ENCODE results near the gene SPRYD7. TPM values are rescaled to one million over a fixed set of nuclear protein-coding genes. Genes with fewer than 3 reads are reported as not detected.

Gene SPRYD7
- total and polyA plus RNA-seq, 2 of the 8 experiments (the other 6 are each of a cell fraction or from before 2014, with no cell fraction given): 1.1 to 3.1 TPM

- no peak overlapping the region for H2BK15ac ChIP-seq (ENCODE audit: low read length)
- no peak overlapping the region for H3K14ac ChIP-seq (ENCODE audit: insufficient read length)
- TF ChIP-seq CEBPB (IDR thresholded peaks at IDR 0.05; ENCODE audit: low read depth, low read length): no peak
- no peak for TF ChIP-seq SP4 (IDR thresholded peaks at IDR 0.05; ENCODE audit: low read length)
- TF ChIP-seq SUZ12 (IDR thresholded peaks at IDR 0.05; ENCODE audit: low read length): no peak
- TF ChIP-seq RXRA (IDR thresholded peaks at IDR 0.05; ENCODE audit: insufficient read depth, low read depth, low read length): no peak
- no peak for TF ChIP-seq TBP (IDR thresholded peaks at IDR 0.05; ENCODE audit: low read depth, low read length)
- TF ChIP-seq MAX (IDR thresholded peaks at IDR 0.05): no peak
- TF ChIP-seq EGR1 (IDR thresholded peaks at IDR 0.05; ENCODE audit: borderline replicate concordance, low read depth, low read length): no peak
- no peak overlapping the region for H3K56ac ChIP-seq (replicated peaks; ENCODE audit: insufficient read length, low read depth, low read length)
- H4K20me1 ChIP-seq (replicated peaks in 1 of 2; ENCODE audit: control insufficient read depth in 1 of 2, insufficient read depth in 2 of 2, low read length in 2 of 2): no peaks in the 10 kb centered on the region
- no peak overlapping the region for H2BK5ac ChIP-seq (ENCODE audit: low read depth, low read length)
- no peaks in the 10 kb centered on the region for H3K4me1 ChIP-seq (replicated peaks in 1 of 4; ENCODE audit: control insufficient read depth in 3 of 4, insufficient read depth in 4 of 4, low read length in 3 of 4)
- H3K27me3 ChIP-seq (replicated peaks in 1 of 4; ENCODE audit: control insufficient read depth in 3 of 4, extremely low read depth in 1 of 4, insufficient read depth in 3 of 4, low read length in 3 of 4): no peaks in the 10 kb centered on the region
- H2AK5ac ChIP-seq (ENCODE audit: low read depth, low read length): no peak overlapping the region
- H3K4me2 ChIP-seq (ENCODE audit: insufficient read depth in 1 of 2, low read depth in 2 of 2, low read length in 2 of 2): no peak overlapping the region
- no peak overlapping the region for H4K8ac ChIP-seq (ENCODE audit: extremely low read depth, insufficient read depth, low read length)
- no peak overlapping the region for H3K18ac ChIP-seq (ENCODE audit: extremely low read depth, low read length)
- H2BK12ac ChIP-seq (ENCODE audit: low read depth, low read length): no peak overlapping the region
- no peaks in the 10 kb centered on the region for H3K23me2 ChIP-seq (ENCODE audit: low read depth, low read length)
- H3K9me3 ChIP-seq (ENCODE audit: insufficient read depth in 2 of 2, low read depth in 1 of 2, low read length in 1 of 2): no peaks in the 10 kb centered on the region
- WGBS, 2 experiments (ENCODE audit: extremely low coverage in 1 of 2, insufficient coverage in 1 of 2, insufficient read length in 1 of 2, insufficient replicate concordance in 2 of 2, low coverage in 1 of 2, low lambda C conversion rate in 2 of 2, missing lambda C conversion rate in 1 of 2): 93% methylated on average over 3 of the region's 3 CpGs; no CpG with 5 or more reads in 1 of the 2 experiments
- H2BK20ac ChIP-seq (ENCODE audit: low read length): no peak overlapping the region
- FAIRE-seq: no peak
- DNase-seq (ENCODE audit: low read depth in 1 of 2, low spot score in 2 of 2): no peak
- no peak overlapping the region for H3K9ac ChIP-seq (replicated peaks in 1 of 4; ENCODE audit: extremely low read depth in 1 of 4, low read depth in 3 of 4, low read length in 3 of 4)
- ChIA-PET CTCF (ENCODE audit: partially characterized antibody) (interaction anchor here (0.8 to 1.8 kb wide), 3 partner anchors 10 to 28 kb away, joined by 3 to 5 read pairs (median 4); no protein-coding TSS in a partner anchor), POLR2A (ENCODE audit: partially characterized antibody) (no interaction called here)
- no peak overlapping the region for H3K4ac ChIP-seq (replicated peaks; ENCODE audit: insufficient read length, low read depth, low read length)
- H3K23ac ChIP-seq (ENCODE audit: insufficient read length): no peak overlapping the region
- H3K36me3 ChIP-seq (ENCODE audit: control insufficient read depth in 2 of 4, insufficient read depth in 4 of 4, low read length in 3 of 4): no peaks in the 10 kb centered on the region
- H3K27ac ChIP-seq (ENCODE audit: low read depth, low read length): no peak overlapping the region
- no peaks in the 10 kb centered on the region for H3K79me2 ChIP-seq (ENCODE audit: control insufficient read depth in 1 of 2, insufficient read depth in 2 of 2, low read length in 2 of 2)
- H4K91ac ChIP-seq (replicated peaks; ENCODE audit: insufficient read length, low read length): no peak overlapping the region
- no peak overlapping the region for H2BK120ac ChIP-seq (replicated peaks; ENCODE audit: low read depth, low read length)
- no peaks in the 10 kb centered on the region for H3K79me1 ChIP-seq (ENCODE audit: low read depth, low read length)
- no peak overlapping the region for H3K4me3 ChIP-seq (ENCODE audit: extremely low read depth in 1 of 4, insufficient read depth in 2 of 4, low read depth in 3 of 4, low read length in 4 of 4)
- H2AFZ ChIP-seq (ENCODE audit: low read length): no peak overlapping the region
- no peak overlapping the region for H4K5ac ChIP-seq (ENCODE audit: insufficient read length, low read depth, low read length)
These were observed 38.4 kb downstream of the SPRYD7 start for GRCh38 chr13:49897713-49898112.

All from H1 (cell line).